ENCODE measurements around the gene MAP3K12. TPM values are rescaled to one million over a fixed set of nuclear protein-coding genes. Genes with fewer than 3 reads are reported as not detected.

The MAP3K12 gene
- total and polyA plus RNA-seq, 7 donors, result 1.9 to 3.1 (median 2.4) TPM

GRCh38 chr12:53513712-53514410 lies 14.6 kb upstream of the MAP3K12 start:
- H3K9me3 ChIP-seq, result no peaks in the 10 kb centered on the region
- no peak overlapping the region for H3K4me3 ChIP-seq
- no peaks in the 10 kb centered on the region for H3K27me3 ChIP-seq (ENCODE audit: insufficient read depth in 3 of 3, low read length in 2 of 3)
- ATAC-seq (no peak), DNase-seq (no peak)
- H3K27ac ChIP-seq, result no peak overlapping the region
- H3K4me1 ChIP-seq, result peaks cover under 1% of the 10 kb centered on the region
- intact Hi-C loops (cut with DNase I), result no loop called here
- WGBS, 3 donors, result 86 to 93% (median 88%) methylated on average over 6 of the region's 6 CpGs
- peaks cover 13 to 88% of the 10 kb centered on the region in 2 donors for H3K36me3 ChIP-seq (ENCODE audit: insufficient read depth in 1 of 2, low read depth in 1 of 2)
- no peak for TF ChIP-seq CTCF (IDR thresholded peaks at IDR 0.05)

GRCh38 chr12:53510181-53510812 lies 11.0 kb upstream of the MAP3K12 start:
- no peak overlapping the region for H3K4me3 ChIP-seq
- ATAC-seq (no peak), DNase-seq (no peak)
- TF ChIP-seq CTCF (IDR thresholded peaks at IDR 0.05), result no peak
- peaks cover 5 to 75% of the 10 kb centered on the region in 2 donors for H3K36me3 ChIP-seq (ENCODE audit: insufficient read depth in 1 of 2, low read depth in 1 of 2)
- H3K4me1 ChIP-seq, result peaks cover 9% of the 10 kb centered on the region
- WGBS, 3 donors, result 80 to 85% (median 81%) methylated on average over 7 to 9 of the region's 9 CpGs
- no peak overlapping the region for H3K27ac ChIP-seq
- no peaks in the 10 kb centered on the region for H3K27me3 ChIP-seq (ENCODE audit: insufficient read depth in 3 of 3, low read length in 2 of 3)
- no peaks in the 10 kb centered on the region for H3K9me3 ChIP-seq
- intact Hi-C loops (cut with DNase I), result no loop called here

DNA sequence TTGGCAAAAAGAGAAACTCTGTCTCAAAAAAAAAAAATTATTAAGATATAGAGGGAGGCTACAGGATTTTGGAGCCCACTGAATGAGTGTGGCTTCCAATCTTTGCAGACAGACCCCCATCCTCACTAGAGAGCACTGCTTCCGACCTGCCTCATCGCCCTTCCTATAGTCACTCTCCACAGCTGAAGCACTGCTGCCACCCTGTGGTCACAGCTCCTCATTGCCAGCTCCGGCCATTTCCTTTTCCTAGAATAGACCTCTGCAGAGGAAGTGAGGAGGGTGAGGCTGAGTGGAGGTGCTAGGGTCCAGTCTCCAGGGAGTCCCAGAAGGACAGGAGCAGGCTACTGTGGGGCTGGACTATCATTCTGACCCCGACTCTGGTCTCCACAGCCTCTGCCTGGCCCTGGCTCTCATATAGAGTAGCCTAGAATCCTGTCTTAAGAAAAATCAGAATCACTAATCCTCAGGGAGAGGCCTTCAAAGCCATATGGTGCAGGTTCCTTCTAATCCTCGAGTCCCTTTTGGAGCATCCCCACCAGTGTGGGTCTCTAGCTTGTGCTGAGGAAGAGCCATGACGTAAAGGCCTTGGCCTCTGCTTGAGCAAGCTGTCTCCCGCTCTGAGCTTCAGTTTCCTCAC lies 9.4 kb upstream of the MAP3K12 start:
- Histone ChIP-seq H3K9me3 (no peaks in the 10 kb centered on the region), H3K27me3 (ENCODE audit: insufficient read depth in 3 of 3, low read length in 2 of 3) (no peaks in the 10 kb centered on the region), H3K27ac (peak overlapping the region; percentile 14), H3K4me3 (no peak overlapping the region), H3K4me1 (peaks cover 15% of the 10 kb centered on the region), H3K36me3 (ENCODE audit: insufficient read depth in 1 of 2, low read depth in 1 of 2) (peaks cover 0 to 67% of the 10 kb centered on the region in 2 donors)
- 28 to 34% (median 30%) methylated on average over 7 of the region's 7 CpGs for WGBS, 3 donors
- peak; percentile 86 for TF ChIP-seq CTCF (IDR thresholded peaks at IDR 0.05)
- peak; percentile 81 to 90 for DNase-seq
- intact Hi-C loops (cut with DNase I), result loop anchor here (2.0 to 5.0 kb wide), 2 partner anchors 156 kb away; no protein-coding TSS in a partner anchor
- ATAC-seq, result peak; percentile 81 to 90 (median 88)

GRCh38 chr12:53507603-53507885 lies 8.3 kb upstream of the MAP3K12 start:
- no peaks in the 10 kb centered on the region for H3K27me3 ChIP-seq (ENCODE audit: insufficient read depth in 3 of 3, low read length in 2 of 3)
- intact Hi-C loops (cut with DNase I), result loop anchor here in 1 of 2 donors (5.0 kb wide), 1 partner anchor 155 kb away; no protein-coding TSS in a partner anchor
- ATAC-seq (no peak), DNase-seq (no peak)
- no peak for TF ChIP-seq CTCF (IDR thresholded peaks at IDR 0.05)
- whole genome bisulfite sequencing, 3 donors, result 76 to 81% (median 81%) methylated on average over 4 of the region's 4 CpGs
- H3K9me3 ChIP-seq, result no peaks in the 10 kb centered on the region
- peaks cover 0 to 63% of the 10 kb centered on the region in 2 donors for H3K36me3 ChIP-seq (ENCODE audit: insufficient read depth in 1 of 2, low read depth in 1 of 2)
- H3K4me1 ChIP-seq, result peaks cover 15% of the 10 kb centered on the region
- no peak overlapping the region for H3K27ac ChIP-seq
- no peak overlapping the region for H3K4me3 ChIP-seq
